SU-DHL-6 (cell line): Measurements from ENCODE around the gene TLR8.

ENCODE experiments used
- CTCF ChIP-seq: fragments of 200-600 bp; sonication (generic); IDR thresholded peaks from one replicate; pipeline ENCODE4 v1.5.1; 2017; ENCODE audit warnings: antibody characterized with exemption, mild to moderate bottlenecking, low read length, moderate library complexity; ENCODE audit not compliant: insufficient read depth, poor library complexity, severe bottlenecking
- EZH2phosphoT487 ChIP-seq: fragments of 200-600 bp; sonication (generic), shearing (Covaris generic); conservative IDR thresholded peaks from 2 replicates; pipeline ENCODE4 v1.6.1; 2018; ENCODE audit warnings: mild to moderate bottlenecking, antibody characterized with exemption, low read length, moderate library complexity, mixed read lengths

- TF ChIP-seq CTCF (no peak), EZH2phosphoT487 (no peak)
These were observed 40.0 kb downstream of the TLR8 start for GRCh38 chrX:12946406-12946805.
